HepG2 (cell line): ENCODE results near the gene CALM1. TPM values are rescaled to one million over a fixed set of nuclear protein-coding genes. Genes with fewer than 3 reads are reported as not detected.

Experiments
- ATAC-seq: fragments of 200-7000 bp; cut with Tn5 transposase; 3 replicates; pipeline ENCODE4 v1.9.1; 2020; ENCODE audit warnings: mild to moderate bottlenecking, moderate library complexity
- BruUV-seq: library from RNA; stranded (reverse); fragments of 400-500 nt; replicated peaks from 2 replicates; lab custom pipeline; 2021; lab: Mats Ljungman, UMichigan
- CTCF ChIA-PET: fragments of 300-600 bp; formaldehyde crosslinking; extraction: SDS; loops from one replicate; lab custom pipeline; 2021; ENCODE audit warnings: low total read pairs, inconsistent platforms, low intra/inter-chr PET ratio; lab: Yijun Ruan, JAX
- POLR2A ChIA-PET: fragments of 350-600 bp; sonication (Branson Sonifier 250); formaldehyde crosslinking; loops from one replicate; lab custom pipeline; 2020; ENCODE audit warnings: antibody characterized with exemption, inconsistent platforms; lab: Yijun Ruan, JAX
- DNase-seq: peaks from one replicate; pipeline ENCODE4 v3.0.0-alpha.2; 2015; ENCODE audit warnings: low spot score
- FAIRE-seq: peaks from 3 replicates; lab custom pipeline; 2011; peaks lifted over from hg19 to GRCh38; lab: Jason Lieb, UNC
- H2AFZ ChIP-seq: one replicate; pipeline ENCODE4 v1.6.1; 2011; ENCODE audit warnings: low read length, inconsistent platforms
- H3K27ac ChIP-seq: fragments of 300-600 bp; 3 replicates; pipeline ENCODE4 v1.8.0; 2011; ENCODE audit warnings: mixed run types, mild to moderate bottlenecking, mixed read lengths, low read length, inconsistent platforms; ENCODE audit not compliant: insufficient read depth; ENCODE audit errors: extremely low read length
- H3K27me3 ChIP-seq, 2 experiments: fragments of 200-600 bp in 1 of 2; 2 replicates in 1 of 2; 3 replicates in 1 of 2; pipeline versions ENCODE4 v1.6.0 to v1.8.0; 2011; ENCODE audit warnings: low read length in 2 of 2, mild to moderate bottlenecking in 2 of 2, moderate library complexity in 2 of 2, inconsistent platforms in 1 of 2; ENCODE audit not compliant: insufficient read depth in 2 of 2, control insufficient read depth in 1 of 2
- H3K36me3 ChIP-seq, 2 experiments: fragments of 200-600 bp in 1 of 2; replicated peaks in 1 of 2; 2 replicates in 1 of 2; 3 replicates in 1 of 2; pipeline versions ENCODE4 v1.5.1 to v1.8.0; 2011; ENCODE audit warnings: low read length in 2 of 2, inconsistent platforms in 1 of 2; ENCODE audit not compliant: insufficient read depth in 2 of 2, control insufficient read depth in 1 of 2
- H3K4me1 ChIP-seq: 2 replicates; pipeline ENCODE4 v1.5.1; 2012; ENCODE audit warnings: low read length, inconsistent platforms; ENCODE audit not compliant: insufficient read depth
- H3K4me2 ChIP-seq: 2 replicates; pipeline ENCODE4 v1.6.0; 2011; ENCODE audit warnings: low read depth, low read length, inconsistent platforms
- H3K4me3 ChIP-seq, 3 experiments: fragments of 200-600 bp in 1 of 3; sonication (generic), shearing (Covaris generic) in 1 of 3; replicated peaks in 1 of 3; 2 replicates each; pipeline ENCODE4 v1.5.1; 2011 to 2016; ENCODE audit warnings: low read length in 3 of 3, inconsistent platforms in 2 of 3, low read depth in 2 of 3, mild to moderate bottlenecking in 2 of 3, control low read depth in 1 of 3, mixed read lengths in 1 of 3; ENCODE audit not compliant: insufficient read depth in 1 of 3
- H3K79me2 ChIP-seq: one replicate; pipeline ENCODE4 v1.6.1; 2011; ENCODE audit warnings: low read length, inconsistent platforms; ENCODE audit not compliant: insufficient read depth
- H3K9ac ChIP-seq: 2 replicates; pipeline ENCODE4 v1.6.0; 2011; ENCODE audit warnings: mild to moderate bottlenecking, low read depth, low read length, inconsistent platforms; ENCODE audit not compliant: insufficient read depth
- H3K9me3 ChIP-seq: 2 replicates; pipeline ENCODE4 v1.5.1; 2012; ENCODE audit warnings: mild to moderate bottlenecking, low read length
- H4K20me1 ChIP-seq: 2 replicates; pipeline ENCODE4 v1.6.0; 2011; ENCODE audit warnings: inconsistent platforms, mild to moderate bottlenecking, low read length, moderate library complexity; ENCODE audit not compliant: insufficient read depth
- MED13 ChIP-seq: sonication (generic); formaldehyde crosslinking; IDR thresholded peaks from 2 replicates; pipeline ENCODE4 v1.5.0; 2020; ENCODE audit warnings: missing genetic modification reagents
- NFIB ChIP-seq: sonication (generic); formaldehyde crosslinking; IDR thresholded peaks from 2 replicates; pipeline ENCODE4 v1.9.0; 2021; ENCODE audit warnings: missing genetic modification reagents, mild to moderate bottlenecking, borderline replicate concordance
- RELA ChIP-seq: sonication (generic); formaldehyde crosslinking; IDR thresholded peaks from 2 replicates; pipeline ENCODE4 v1.4.0; 2020; ENCODE audit warnings: missing genetic modification reagents
- WIZ ChIP-seq: sonication (generic); formaldehyde crosslinking; IDR thresholded peaks from 2 replicates; pipeline ENCODE4 v1.5.1; 2020; ENCODE audit warnings: mild to moderate bottlenecking, missing genetic modification reagents
- XRCC5 ChIP-seq: fragments of 200-400 bp; formaldehyde crosslinking; optimal IDR thresholded peaks from 2 replicates; pipeline ENCODE3; 2017; ENCODE audit warnings: mild to moderate bottlenecking, low read length
- ZNF33A ChIP-seq: sonication (generic); formaldehyde crosslinking; IDR thresholded peaks from 2 replicates; pipeline ENCODE4 v1.5.1; 2020; ENCODE audit warnings: missing genetic modification reagents, mild to moderate bottlenecking, moderate library complexity, borderline replicate concordance
- ZNF530 ChIP-seq: sonication (generic); formaldehyde crosslinking; IDR thresholded peaks from 2 replicates; pipeline ENCODE4 v1.5.0; 2020; ENCODE audit warnings: low read depth, mild to moderate bottlenecking, missing genetic modification reagents
- WGBS: methylation state at CpG from one replicate; pipeline ENCODE4 v1.1.6; 2017; ENCODE audit warnings: low lambda C conversion rate; 5-methylcytosine and 5-hydroxymethylcytosine counted together
- in situ Hi-C: cut with HindIII; loops from 2 replicates; pipeline ENCODE4 v1.10.0; 2017; ENCODE audit warnings: low pct_unique_long_range_greater_than_20kb; ENCODE audit not compliant: extremely low pct_ligation_motif_present
- intact Hi-C: fragments of 100-400 bp; cut with micrococcal nuclease; formaldehyde crosslinking; loops from one replicate; pipeline ENCODE4 v1.10.0; 2022; ENCODE audit not compliant: unreplicated experiment
- polyA plus RNA-seq, 8 experiments: library from polyadenylated mRNA; depleted of rRNA in 3 of 8; stranded (reverse) in 7 of 8; unstranded in 1 of 8; fragments of >200 nt; fragmentation: Illumina TruSeq in 4 of 8; extraction: Trizol in 4 of 8; gene quantifications; 2 replicates each; pipeline versions ENCODE4 v1.2.1 to v1.2.3, GENCODE V29; 2011 to 2016; ENCODE audit warnings: low read depth in 4 of 8, missing spikeins in 1 of 8, mixed read lengths in 1 of 8; ENCODE audit not compliant: insufficient read depth in 1 of 8
- total RNA-seq, 5 experiments: library from RNA; depleted of rRNA; stranded (reverse); fragments of >200 nt; fragmentation: Illumina TruSeq; extraction: Trizol; gene quantifications; 2 replicates each; pipeline ENCODE4 v1.2.3, GENCODE V29; 2016; ENCODE audit warnings: low read depth in 1 of 5
- TF ChIP-seq, protein P1 (sequence below): sonication (generic); formaldehyde crosslinking; IDR thresholded peaks from 2 replicates; pipeline ENCODE4 v1.4.0; 2020; ENCODE audit warnings: mild to moderate bottlenecking, missing genetic modification reagents, borderline replicate concordance
- TF ChIP-seq, protein P2 (sequence below): IDR thresholded peaks from 2 replicates; pipeline ENCODE4 v1.6.1; 2018; ENCODE audit warnings: missing genetic modification reagents, mild to moderate bottlenecking, missing compliant biosample characterization
- TF ChIP-seq, protein P3 (sequence below), 2 experiments: sonication (generic) in 1 of 2; formaldehyde crosslinking in 1 of 2; IDR thresholded peaks; 2 replicates each; pipeline versions ENCODE4 v1.6.1 to v1.9.0; 2014 to 2022; ENCODE audit warnings: antibody characterized with exemption in 1 of 2, borderline replicate concordance in 1 of 2, inconsistent platforms in 1 of 2, low read depth in 1 of 2, missing genetic modification reagents in 1 of 2
- TF ChIP-seq, protein P4 (sequence below): sonication (generic); formaldehyde crosslinking; IDR thresholded peaks from 2 replicates; pipeline ENCODE4 v1.5.0; 2020; ENCODE audit warnings: mild to moderate bottlenecking, low read depth, missing genetic modification reagents, borderline replicate concordance

Gene CALM1
- total and polyA plus RNA-seq, 2 of the 13 experiments (the other 11 are each of a cell fraction or from before 2014, with no cell fraction given) = 110 to 238 TPM

DNA sequence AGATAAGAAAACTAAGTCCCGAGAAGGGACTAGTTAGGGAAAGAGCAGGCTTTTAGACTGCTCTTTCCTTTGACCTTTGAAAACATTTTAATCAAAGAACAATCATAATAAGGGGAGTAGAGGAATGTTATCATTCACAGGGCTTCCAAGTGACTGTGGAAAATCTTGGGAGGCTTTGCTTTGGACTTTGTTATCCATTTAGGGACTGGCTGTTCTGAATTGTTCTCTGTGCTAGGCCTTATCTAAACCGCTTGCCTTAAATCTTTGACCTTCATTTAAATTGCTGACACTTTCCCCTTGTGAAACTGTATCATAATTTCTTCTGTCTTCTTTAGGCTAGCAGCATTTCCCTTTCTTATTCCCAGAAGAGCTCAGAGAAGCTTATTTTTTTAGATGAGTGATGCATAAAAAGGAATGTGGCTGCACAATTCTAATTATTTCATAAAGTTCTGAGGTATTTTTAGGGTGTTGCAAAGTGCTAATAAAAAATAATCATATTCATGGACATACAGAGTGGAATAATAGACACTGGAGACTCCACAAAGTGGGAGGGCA lies 9.5 kb upstream of the CALM1 start:
- H2AFZ ChIP-seq = no peak overlapping the region
- H3K4me1 ChIP-seq = peaks cover 30% of the 10 kb centered on the region
- peaks cover 0 to 5% of the 10 kb centered on the region in 2 experiments; a peak in 1 of 5 replicates for H3K27me3 ChIP-seq
- CTCF ChIA-PET = no interaction called here
- no TSS peak for BruUV-seq
- no peaks in the 10 kb centered on the region for H4K20me1 ChIP-seq
- POLR2A ChIA-PET = interaction anchor here (8.4 kb wide), 1 partner anchor 9 kb away, joined by 105 read pairs; the partner anchor contains the start of gene CALM1
- H3K9me3 ChIP-seq = no peaks in the 10 kb centered on the region
- WGBS = 7% methylated on average over 2 of the region's 2 CpGs
- in situ Hi-C loops (no loop called here), intact Hi-C loops (no loop called here)
- H3K79me2 ChIP-seq = no peaks in the 10 kb centered on the region
- H3K9ac ChIP-seq = no peak overlapping the region
- DNase-seq (no peak), FAIRE-seq (no peak), ATAC-seq (no peak)
- no peak overlapping the region for H3K4me3 ChIP-seq
- H3K36me3 ChIP-seq = no peaks in the 10 kb centered on the region
- H3K27ac ChIP-seq = no peak overlapping the region
- no peak overlapping the region for H3K4me2 ChIP-seq
- no peak for TF ChIP-seq MED13 (CRISPR knock-in tag)
- TF ChIP-seq XRCC5 = no peak
- TF ChIP-seq NFIB (CRISPR knock-in tag) = no peak
- TF ChIP-seq, protein P1, sequence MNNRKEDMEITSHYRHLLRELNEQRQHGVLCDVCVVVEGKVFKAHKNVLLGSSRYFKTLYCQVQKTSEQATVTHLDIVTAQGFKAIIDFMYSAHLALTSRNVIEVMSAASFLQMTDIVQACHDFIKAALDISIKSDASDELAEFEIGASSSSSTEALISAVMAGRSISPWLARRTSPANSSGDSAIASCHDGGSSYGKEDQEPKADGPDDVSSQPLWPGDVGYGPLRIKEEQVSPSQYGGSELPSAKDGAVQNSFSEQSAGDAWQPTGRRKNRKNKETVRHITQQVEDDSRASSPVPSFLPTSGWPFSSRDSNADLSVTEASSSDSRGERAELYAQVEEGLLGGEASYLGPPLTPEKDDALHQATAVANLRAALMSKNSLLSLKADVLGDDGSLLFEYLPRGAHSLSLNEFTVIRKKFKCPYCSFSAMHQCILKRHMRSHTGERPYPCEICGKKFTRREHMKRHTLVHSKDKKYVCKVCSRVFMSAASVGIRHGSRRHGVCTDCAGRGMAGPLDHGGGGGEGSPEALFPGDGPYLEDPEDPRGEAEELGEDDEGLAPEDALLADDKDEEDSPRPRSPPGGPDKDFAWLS = no peak
- TF ChIP-seq, protein P2, sequence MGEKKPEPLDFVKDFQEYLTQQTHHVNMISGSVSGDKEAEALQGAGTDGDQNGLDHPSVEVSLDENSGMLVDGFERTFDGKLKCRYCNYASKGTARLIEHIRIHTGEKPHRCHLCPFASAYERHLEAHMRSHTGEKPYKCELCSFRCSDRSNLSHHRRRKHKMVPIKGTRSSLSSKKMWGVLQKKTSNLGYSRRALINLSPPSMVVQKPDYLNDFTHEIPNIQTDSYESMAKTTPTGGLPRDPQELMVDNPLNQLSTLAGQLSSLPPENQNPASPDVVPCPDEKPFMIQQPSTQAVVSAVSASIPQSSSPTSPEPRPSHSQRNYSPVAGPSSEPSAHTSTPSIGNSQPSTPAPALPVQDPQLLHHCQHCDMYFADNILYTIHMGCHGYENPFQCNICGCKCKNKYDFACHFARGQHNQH (CRISPR knock-in tag) = no peak
- no peak for TF ChIP-seq ZNF530
- TF ChIP-seq, protein P3, sequence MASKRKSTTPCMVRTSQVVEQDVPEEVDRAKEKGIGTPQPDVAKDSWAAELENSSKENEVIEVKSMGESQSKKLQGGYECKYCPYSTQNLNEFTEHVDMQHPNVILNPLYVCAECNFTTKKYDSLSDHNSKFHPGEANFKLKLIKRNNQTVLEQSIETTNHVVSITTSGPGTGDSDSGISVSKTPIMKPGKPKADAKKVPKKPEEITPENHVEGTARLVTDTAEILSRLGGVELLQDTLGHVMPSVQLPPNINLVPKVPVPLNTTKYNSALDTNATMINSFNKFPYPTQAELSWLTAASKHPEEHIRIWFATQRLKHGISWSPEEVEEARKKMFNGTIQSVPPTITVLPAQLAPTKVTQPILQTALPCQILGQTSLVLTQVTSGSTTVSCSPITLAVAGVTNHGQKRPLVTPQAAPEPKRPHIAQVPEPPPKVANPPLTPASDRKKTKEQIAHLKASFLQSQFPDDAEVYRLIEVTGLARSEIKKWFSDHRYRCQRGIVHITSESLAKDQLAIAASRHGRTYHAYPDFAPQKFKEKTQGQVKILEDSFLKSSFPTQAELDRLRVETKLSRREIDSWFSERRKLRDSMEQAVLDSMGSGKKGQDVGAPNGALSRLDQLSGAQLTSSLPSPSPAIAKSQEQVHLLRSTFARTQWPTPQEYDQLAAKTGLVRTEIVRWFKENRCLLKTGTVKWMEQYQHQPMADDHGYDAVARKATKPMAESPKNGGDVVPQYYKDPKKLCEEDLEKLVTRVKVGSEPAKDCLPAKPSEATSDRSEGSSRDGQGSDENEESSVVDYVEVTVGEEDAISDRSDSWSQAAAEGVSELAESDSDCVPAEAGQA (IDR thresholded peaks at IDR 0.05; ENCODE audit: low read depth) = no peak
- TF ChIP-seq, protein P3 (CRISPR knock-in tag; IDR thresholded peaks at IDR 0.05; ENCODE audit: borderline replicate concordance) = no peak
- TF ChIP-seq WIZ (CRISPR knock-in tag) = no peak
- TF ChIP-seq RELA (CRISPR knock-in tag) = no peak
- TF ChIP-seq ZNF33A = no peak
- TF ChIP-seq, protein P4, sequence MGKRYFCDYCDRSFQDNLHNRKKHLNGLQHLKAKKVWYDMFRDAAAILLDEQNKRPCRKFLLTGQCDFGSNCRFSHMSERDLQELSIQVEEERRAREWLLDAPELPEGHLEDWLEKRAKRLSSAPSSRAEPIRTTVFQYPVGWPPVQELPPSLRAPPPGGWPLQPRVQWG (CRISPR knock-in tag) = no peak
- TF ChIP-seq, all 625 proteins: peak for 0
